Neuronal stem cell (in vitro differentiated cells): Measurements from ENCODE around the gene MBNL3.

Experiments used
- DNase-seq: peaks from one replicate; pipeline ENCODE4 v3.0.0-alpha.2; 2013; ENCODE audit warnings: low spot score
- H2AFZ ChIP-seq: one replicate; pipeline ENCODE4 v1.6.1; 2013; ENCODE audit warnings: mild to moderate bottlenecking, low read length, inconsistent platforms
- H2AK5ac ChIP-seq: 2 replicates; pipeline ENCODE4 v1.6.1; 2013; ENCODE audit warnings: low read depth, mild to moderate bottlenecking, inconsistent platforms, low read length, moderate library complexity, mixed read lengths
- H2BK120ac ChIP-seq: 2 replicates; pipeline ENCODE4 v1.6.1; 2013; ENCODE audit warnings: low read depth, mild to moderate bottlenecking, inconsistent platforms, low read length, moderate library complexity, mixed read lengths
- H2BK12ac ChIP-seq: one replicate; pipeline ENCODE4 v1.6.1; 2013; ENCODE audit warnings: low read length, inconsistent platforms
- H2BK15ac ChIP-seq: 2 replicates; pipeline ENCODE4 v1.6.1; 2013; ENCODE audit warnings: mild to moderate bottlenecking, low read length, inconsistent platforms, mixed read lengths
- H2BK5ac ChIP-seq: one replicate; pipeline ENCODE4 v1.6.1; 2013; ENCODE audit warnings: inconsistent platforms, mild to moderate bottlenecking, low read length, moderate library complexity
- H3K14ac ChIP-seq: one replicate; pipeline ENCODE4 v1.6.1; 2013; ENCODE audit warnings: low read length, inconsistent platforms
- H3K18ac ChIP-seq: 2 replicates; pipeline ENCODE4 v1.6.1; 2013; ENCODE audit warnings: low read length, inconsistent platforms
- H3K23ac ChIP-seq: 2 replicates; pipeline ENCODE4 v1.6.1; 2013; ENCODE audit warnings: low read depth, mild to moderate bottlenecking, mixed read lengths, low read length, inconsistent platforms; ENCODE audit not compliant: poor library complexity
- H3K27ac ChIP-seq: replicated peaks from 3 replicates; pipeline ENCODE4 v1.5.1; 2013; ENCODE audit warnings: low read length, inconsistent platforms
- H3K27me3 ChIP-seq, 3 experiments: 2 replicates each; pipeline ENCODE4 v1.6.1; 2013; ENCODE audit warnings: low read length in 3 of 3, mild to moderate bottlenecking in 2 of 3, inconsistent platforms in 1 of 3, low read depth in 1 of 3, mixed read lengths in 1 of 3, moderate library complexity in 1 of 3; ENCODE audit not compliant: control insufficient read depth in 3 of 3, insufficient read depth in 3 of 3
- H3K36me3 ChIP-seq, 2 donors: replicated peaks in 1 of 2; 2 replicates each; pipeline ENCODE4 v1.6.1; 2013; ENCODE audit warnings: low read length in 2 of 2; ENCODE audit not compliant: control insufficient read depth in 2 of 2, insufficient read depth in 2 of 2
- H3K4ac ChIP-seq: 2 replicates; pipeline ENCODE4 v1.6.1; 2013; ENCODE audit warnings: inconsistent platforms, mild to moderate bottlenecking, low read length, moderate library complexity
- H3K4me1 ChIP-seq, 2 donors: 1 replicate in 1 of 2; 2 replicates in 1 of 2; pipeline ENCODE4 v1.6.1; 2013; ENCODE audit warnings: low read length in 2 of 2, low read depth in 1 of 2; ENCODE audit not compliant: control insufficient read depth in 2 of 2, insufficient read depth in 1 of 2
- H3K4me2 ChIP-seq: one replicate; pipeline ENCODE4 v1.6.1; 2013; ENCODE audit warnings: mild to moderate bottlenecking, low read length, inconsistent platforms; ENCODE audit not compliant: insufficient read depth, poor library complexity, severe bottlenecking
- H3K4me3 ChIP-seq, 2 donors: 2 replicates each; pipeline ENCODE4 v1.5.1; 2013; ENCODE audit warnings: low read length in 2 of 2, mild to moderate bottlenecking in 2 of 2, inconsistent platforms in 1 of 2, moderate library complexity in 1 of 2
- H3K79me1 ChIP-seq: one replicate; pipeline ENCODE4 v1.6.1; 2013; ENCODE audit warnings: low read depth, mild to moderate bottlenecking, inconsistent platforms, low read length, moderate library complexity
- H3K9ac ChIP-seq: one replicate; pipeline ENCODE4 v1.6.1; 2013; ENCODE audit warnings: mild to moderate bottlenecking, low read depth, low read length, inconsistent platforms; ENCODE audit not compliant: poor library complexity
- H3K9me3 ChIP-seq, 2 donors: replicated peaks in 1 of 2; 2 replicates each; pipeline versions ENCODE3 to v1.6.1; 2013; ENCODE audit warnings: low read length in 2 of 2, mild to moderate bottlenecking in 2 of 2, inconsistent platforms in 1 of 2, low read depth in 1 of 2, mixed read lengths in 1 of 2, moderate library complexity in 1 of 2; ENCODE audit not compliant: control insufficient read depth in 2 of 2, insufficient read depth in 1 of 2
- H4K8ac ChIP-seq: one replicate; pipeline ENCODE4 v1.6.1; 2013; ENCODE audit warnings: low read depth, mild to moderate bottlenecking, inconsistent platforms, low read length, moderate library complexity
- H4K91ac ChIP-seq: one replicate; pipeline ENCODE4 v1.6.1; 2013; ENCODE audit warnings: low read length, low read depth, mild to moderate bottlenecking, inconsistent platforms; ENCODE audit not compliant: poor library complexity
- WGBS, 2 donors: extraction: QIAGEN DNeasy Blood & Tissue Kit; methylation state at CpG; one replicate each; pipeline ENCODE4 v1.1.7; 2013; ENCODE audit warnings: missing lambda C conversion rate in 2 of 2, mixed read lengths in 1 of 2; ENCODE audit not compliant: insufficient read length in 2 of 2, insufficient replicate concordance in 1 of 2; ENCODE audit errors: extremely low coverage in 2 of 2; 5-methylcytosine and 5-hydroxymethylcytosine counted together

The MBNL3 gene

GRCh38 chrX:132493095-132493494 lies 4.3 kb upstream of the MBNL3 start:
- Histone ChIP-seq H3K4ac (no peak overlapping the region), H3K9me3 (no peaks in the 10 kb centered on the region), H2AK5ac (no peak overlapping the region), H3K27ac (no peak overlapping the region), H2BK120ac (no peak overlapping the region), H3K9ac (no peak overlapping the region), H2AFZ (no peak overlapping the region), H3K18ac (no peak overlapping the region), H2BK15ac (no peak overlapping the region), H2BK5ac (no peak overlapping the region), H3K36me3 (no peaks in the 10 kb centered on the region), H3K14ac (no peak overlapping the region), H3K4me3 (no peak overlapping the region), H4K8ac (no peak overlapping the region), H3K79me1 (no peaks in the 10 kb centered on the region), H2BK12ac (no peak overlapping the region), H3K27me3 (peaks cover 0 to 8% (median 0%) of the 10 kb centered on the region in 3 experiments), H3K23ac (no peak overlapping the region), H3K4me2 (no peak overlapping the region), H4K91ac (no peak overlapping the region), H3K4me1 (peaks cover 7 to 14% of the 10 kb centered on the region in 2 donors)
- WGBS, 2 donors, result no CpG with 5 or more reads among the region's 1 CpG
- DNase-seq, result no peak

DNA sequence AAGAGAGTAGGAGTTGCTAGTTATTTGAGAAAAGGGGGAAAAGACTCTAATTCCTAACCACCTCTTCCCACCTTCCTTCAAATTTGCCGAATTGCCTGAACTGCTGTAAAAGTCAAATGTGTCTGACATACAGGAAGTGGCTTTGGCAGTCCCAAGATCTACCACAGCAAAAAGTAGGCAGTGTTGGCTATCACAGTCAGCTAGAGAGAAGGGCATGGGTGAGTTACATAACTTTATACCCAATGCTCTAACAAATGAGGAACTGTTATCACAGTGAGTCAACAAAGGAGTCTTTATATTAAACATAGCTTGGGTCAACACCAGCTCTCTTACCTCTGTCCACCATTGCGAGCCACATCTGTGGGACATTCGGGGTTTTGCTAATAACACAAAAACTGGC lies 2.4 kb upstream of the MBNL3 start:
- Histone ChIP-seq H3K27ac (no peak overlapping the region), H3K4me1 (peaks cover 0 to 3% of the 10 kb centered on the region in 2 donors), H3K4ac (no peak overlapping the region), H2AK5ac (no peak overlapping the region), H3K79me1 (no peaks in the 10 kb centered on the region), H4K8ac (no peak overlapping the region), H3K18ac (no peak overlapping the region), H2BK120ac (no peak overlapping the region), H4K91ac (no peak overlapping the region), H2BK15ac (no peak overlapping the region), H3K27me3 (peaks cover 0 to 8% (median 0%) of the 10 kb centered on the region in 3 experiments), H2BK5ac (no peak overlapping the region), H2AFZ (no peak overlapping the region), H3K23ac (no peak overlapping the region), H3K9ac (no peak overlapping the region), H3K9me3 (no peaks in the 10 kb centered on the region), H3K4me3 (no peak overlapping the region), H3K14ac (no peak overlapping the region), H3K4me2 (no peak overlapping the region), H3K36me3 (no peaks in the 10 kb centered on the region), H2BK12ac (no peak overlapping the region)
- no peak for DNase-seq
- WGBS, 2 donors, result no CpG with 5 or more reads among the region's 3 CpGs

DNA sequence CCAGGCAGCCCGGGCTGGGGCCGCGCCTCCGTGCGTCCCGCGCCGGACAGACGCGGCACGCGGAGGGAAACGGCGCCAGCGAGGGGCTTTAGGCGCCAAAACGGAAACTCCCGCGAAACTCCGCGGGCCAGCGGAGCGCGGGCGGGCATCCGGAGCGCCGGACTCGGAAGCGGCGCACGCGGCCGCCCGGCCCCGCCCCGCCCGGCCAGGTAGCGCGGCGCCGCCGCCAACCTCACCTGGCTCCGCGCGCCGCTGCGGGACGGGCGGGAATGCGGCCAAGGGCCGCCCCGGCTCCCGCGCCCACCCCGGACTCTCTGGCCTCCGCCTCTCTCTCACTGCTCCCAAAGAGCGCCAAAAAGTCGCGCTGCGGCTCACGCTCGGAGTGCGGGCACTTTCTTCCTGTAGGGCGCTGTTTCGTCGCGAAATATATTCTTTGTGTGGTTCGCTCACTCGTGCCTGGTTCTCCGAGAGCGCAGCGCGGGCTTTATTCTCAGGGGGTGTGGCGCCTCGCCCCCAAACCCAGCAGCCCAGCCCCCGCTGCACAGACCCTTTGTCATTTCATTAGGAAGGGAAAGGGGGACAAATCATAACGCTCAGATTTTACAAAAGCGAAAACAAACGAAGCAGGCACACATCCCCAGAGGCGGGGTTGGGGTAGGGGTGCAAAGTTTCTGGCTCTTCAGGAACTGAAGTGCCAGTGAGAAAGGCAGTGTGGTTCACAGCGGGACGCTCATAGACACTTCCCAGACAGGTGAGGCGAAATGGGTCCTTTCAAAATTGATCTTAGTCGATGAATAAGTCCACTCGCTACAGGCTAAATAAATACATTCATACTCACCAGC lies 961 bp upstream of the MBNL3 start:
- H4K8ac ChIP-seq, result no peak overlapping the region
- DNase-seq, result peak; percentile 11
- no CpG with 5 or more reads among the region's 86 CpGs for WGBS, 2 donors
- no peak overlapping the region for H2BK12ac ChIP-seq
- H3K36me3 ChIP-seq, result no peaks in the 10 kb centered on the region
- H3K79me1 ChIP-seq, result no peaks in the 10 kb centered on the region
- H3K4me2 ChIP-seq, result peak overlapping the region; percentile 66
- peaks cover 0 to 3% of the 10 kb centered on the region in 2 donors for H3K4me1 ChIP-seq
- H3K9ac ChIP-seq, result peak overlapping the region; percentile 21
- no peak overlapping the region for H2BK120ac ChIP-seq
- peak overlapping the region; percentile 90 for H2AFZ ChIP-seq
- H3K4ac ChIP-seq, result no peak overlapping the region
- H3K9me3 ChIP-seq, result no peaks in the 10 kb centered on the region
- no peak overlapping the region for H3K27ac ChIP-seq
- H2AK5ac ChIP-seq, result no peak overlapping the region
- H2BK15ac ChIP-seq, result no peak overlapping the region
- no peak overlapping the region for H2BK5ac ChIP-seq
- peak overlapping the region; percentile 48 for H3K18ac ChIP-seq
- no peak overlapping the region for H4K91ac ChIP-seq
- no peak overlapping the region for H3K14ac ChIP-seq
- H3K23ac ChIP-seq, result no peak overlapping the region
- H3K27me3 ChIP-seq, result peaks cover 0 to 8% (median 0%) of the 10 kb centered on the region in 3 experiments
- peak overlapping the region; percentile 59 to 81 for H3K4me3 ChIP-seq

- Histone ChIP-seq H3K9me3 (no peaks in the 10 kb centered on the region), H3K18ac (no peak overlapping the region), H2BK15ac (no peak overlapping the region), H3K14ac (no peak overlapping the region), H2AK5ac (no peak overlapping the region), H2BK12ac (no peak overlapping the region), H3K9ac (no peak overlapping the region), H3K27me3 (peaks cover 0 to 8% (median 0%) of the 10 kb centered on the region in 3 experiments), H3K4me2 (peak overlapping the region; percentile 66), H3K4ac (no peak overlapping the region), H2BK120ac (no peak overlapping the region), H4K8ac (no peak overlapping the region), H2AFZ (peak overlapping the region; percentile 90), H2BK5ac (no peak overlapping the region), H3K79me1 (no peaks in the 10 kb centered on the region), H3K4me3 (peak overlapping the region in 1 of 2 donors; percentile 59), H3K27ac (no peak overlapping the region), H3K23ac (no peak overlapping the region), H3K4me1 (peaks cover 0 to 7% of the 10 kb centered on the region in 2 donors), H4K91ac (no peak overlapping the region), H3K36me3 (no peaks in the 10 kb centered on the region)
- no peak for DNase-seq
- no CpG with 5 or more reads among the region's 8 CpGs for WGBS, 2 donors
Measured at GRCh38 chrX:132488180-132488705, 595 bp downstream of the MBNL3 start.
